Ishikawa (cell line): ENCODE measurements around the gene CCM2.

ENCODE experiments used
- CEBPB ChIP-seq: IDR thresholded peaks from 2 replicates; pipeline ENCODE4 v1.6.1; 2012
- CREB1 ChIP-seq: IDR thresholded peaks from 2 replicates; pipeline ENCODE4 v1.6.1; 2012; ENCODE audit warnings: low read depth
- EGR1 ChIP-seq: IDR thresholded peaks from 2 replicates; pipeline ENCODE4 v1.6.1; 2012
- EP300 ChIP-seq: IDR thresholded peaks from 2 replicates; pipeline ENCODE4 v1.6.1; 2012; ENCODE audit warnings: borderline replicate concordance
- FOXM1 ChIP-seq: IDR thresholded peaks from 2 replicates; pipeline ENCODE4 v1.6.1; 2012; ENCODE audit warnings: low read depth, borderline replicate concordance
- MAX ChIP-seq: IDR thresholded peaks from 2 replicates; pipeline ENCODE4 v1.6.1; 2012
- NFIC ChIP-seq: IDR thresholded peaks from 2 replicates; pipeline ENCODE4 v1.6.1; 2012
- RAD21 ChIP-seq: IDR thresholded peaks from 2 replicates; pipeline ENCODE4 v1.6.1; 2012; ENCODE audit warnings: low read depth
- REST ChIP-seq: IDR thresholded peaks from 2 replicates; pipeline ENCODE4 v1.6.1; 2012; ENCODE audit warnings: low read depth, mild to moderate bottlenecking
- TAF1 ChIP-seq: IDR thresholded peaks from 2 replicates; pipeline ENCODE4 v1.6.1; 2012; ENCODE audit warnings: low read depth, mild to moderate bottlenecking
- TCF12 ChIP-seq: IDR thresholded peaks from 2 replicates; pipeline ENCODE4 v1.6.1; 2012; ENCODE audit warnings: low read depth
- TEAD4 ChIP-seq: IDR thresholded peaks from 2 replicates; pipeline ENCODE4 v1.6.1; 2012
- YY1 ChIP-seq: IDR thresholded peaks from 2 replicates; pipeline ENCODE4 v1.6.1; 2012; ENCODE audit warnings: low read depth
- ZBTB7A ChIP-seq: IDR thresholded peaks from 2 replicates; pipeline ENCODE4 v1.6.1; 2012; ENCODE audit warnings: low read depth
- TF ChIP-seq, protein P1 (sequence below): IDR thresholded peaks from 2 replicates; pipeline ENCODE4 v1.6.1; 2012

Gene CCM2

DNA sequence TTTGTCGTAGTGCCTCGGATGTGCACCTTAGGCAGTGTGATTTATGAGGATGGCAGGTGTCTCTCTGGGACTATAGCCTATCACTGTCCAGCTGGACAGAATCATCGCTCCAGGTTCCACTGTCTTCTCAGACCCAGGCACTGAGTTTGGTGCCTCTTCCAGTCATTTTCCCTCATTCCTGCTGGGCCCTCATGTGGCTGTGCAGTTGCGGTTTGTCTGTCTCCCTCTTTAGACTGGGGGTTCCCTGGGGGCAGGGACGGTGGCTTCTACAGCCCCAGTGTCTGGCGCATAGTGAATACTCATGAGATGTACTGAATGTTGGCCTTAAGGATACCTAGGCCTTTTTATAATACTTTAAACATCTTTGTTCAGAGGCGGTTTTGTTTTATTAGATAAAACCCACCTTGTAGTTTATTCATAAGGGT is 28.9 kb downstream of the CCM2 start:
- TF ChIP-seq NFIC (no peak), MAX (no peak), CEBPB (no peak), EGR1 (no peak)

GRCh38 chr7:45031829-45032228 is 31.8 kb downstream of the CCM2 start:
- TF ChIP-seq RAD21 (no peak), NFIC (no peak), ZBTB7A (no peak), REST (no peak), EP300 (no peak), CEBPB (no peak), TAF1 (no peak), TCF12 (no peak)

- TF ChIP-seq CREB1, result no peak
- no peak for TF ChIP-seq RAD21
These were observed 32.4 kb downstream of the CCM2 start for GRCh38 chr7:45032421-45032820.

- TF ChIP-seq TCF12 (no peak), RAD21 (no peak), NFIC (no peak), YY1 (no peak), CEBPB (no peak), EP300 (no peak), ZBTB7A (no peak)
These were observed 33.4 kb downstream of the CCM2 start for GRCh38 chr7:45033261-45033930.

GRCh38 chr7:45033931-45034290 is 33.9 kb downstream of the CCM2 start:
- no peak for TF ChIP-seq CEBPB

- no peak for TF ChIP-seq YY1
- TF ChIP-seq EP300, result no peak
- no peak for TF ChIP-seq CEBPB
- no peak for TF ChIP-seq REST
- TF ChIP-seq ZBTB7A, result no peak
- TF ChIP-seq TEAD4, result no peak
- no peak for TF ChIP-seq MAX
- TF ChIP-seq RAD21, result no peak
- TF ChIP-seq NFIC, result no peak
- TF ChIP-seq CREB1, result no peak
- TF ChIP-seq EGR1, result no peak
- TF ChIP-seq TCF12, result no peak
- no peak for TF ChIP-seq TAF1
- no peak for TF ChIP-seq FOXM1
These were observed 35.4 kb downstream of the CCM2 start for GRCh38 chr7:45035371-45035770.

DNA sequence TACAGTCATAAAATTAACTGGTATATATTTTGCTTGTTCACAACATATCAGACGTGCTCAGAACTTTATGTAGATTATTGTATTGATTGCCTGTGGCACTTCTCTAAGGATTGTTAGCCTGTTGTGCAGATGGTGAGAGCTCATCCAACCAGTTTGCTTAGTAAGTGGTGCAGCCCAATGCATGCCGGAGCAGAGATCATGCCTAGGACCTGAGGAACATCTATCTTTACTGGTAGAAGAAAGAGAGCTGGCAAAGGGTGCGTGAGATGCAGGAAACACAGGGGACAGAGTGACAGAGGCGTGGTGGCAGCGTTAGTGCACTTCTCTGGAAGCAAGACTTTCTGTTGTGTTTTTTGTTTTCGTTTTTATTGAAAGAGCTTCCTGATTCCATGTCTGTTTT is 35.9 kb downstream of the CCM2 start:
- no peak for TF ChIP-seq TEAD4
- no peak for TF ChIP-seq ZBTB7A
- no peak for TF ChIP-seq TAF1

- TF ChIP-seq TEAD4, result no peak
- TF ChIP-seq ZBTB7A, result no peak
- no peak for TF ChIP-seq FOXM1
- TF ChIP-seq YY1, result no peak
- TF ChIP-seq, protein P1, sequence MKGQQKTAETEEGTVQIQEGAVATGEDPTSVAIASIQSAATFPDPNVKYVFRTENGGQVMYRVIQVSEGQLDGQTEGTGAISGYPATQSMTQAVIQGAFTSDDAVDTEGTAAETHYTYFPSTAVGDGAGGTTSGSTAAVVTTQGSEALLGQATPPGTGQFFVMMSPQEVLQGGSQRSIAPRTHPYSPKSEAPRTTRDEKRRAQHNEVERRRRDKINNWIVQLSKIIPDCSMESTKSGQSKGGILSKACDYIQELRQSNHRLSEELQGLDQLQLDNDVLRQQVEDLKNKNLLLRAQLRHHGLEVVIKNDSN, result no peak
- no peak for TF ChIP-seq CEBPB
- TF ChIP-seq EGR1, result no peak
- no peak for TF ChIP-seq REST
- no peak for TF ChIP-seq RAD21
These were observed 36.3 kb downstream of the CCM2 start for GRCh38 chr7:45036317-45036716.
